NK-92 (cell line): ENCODE results near the gene EVL.
A peak's percentile ranks its signal among the peaks of the same experiment; 100 is the strongest.

Experiments
- DNase-seq: peaks from one replicate; lab custom pipeline; 2025; ENCODE audit not compliant: unreplicated experiment; lab: John Stamatoyannopoulos, UW

The EVL gene

GRCh38 chr14:100065942-100066574 is 836 bp downstream of the EVL start:
- no peak for DNase-seq

DNA sequence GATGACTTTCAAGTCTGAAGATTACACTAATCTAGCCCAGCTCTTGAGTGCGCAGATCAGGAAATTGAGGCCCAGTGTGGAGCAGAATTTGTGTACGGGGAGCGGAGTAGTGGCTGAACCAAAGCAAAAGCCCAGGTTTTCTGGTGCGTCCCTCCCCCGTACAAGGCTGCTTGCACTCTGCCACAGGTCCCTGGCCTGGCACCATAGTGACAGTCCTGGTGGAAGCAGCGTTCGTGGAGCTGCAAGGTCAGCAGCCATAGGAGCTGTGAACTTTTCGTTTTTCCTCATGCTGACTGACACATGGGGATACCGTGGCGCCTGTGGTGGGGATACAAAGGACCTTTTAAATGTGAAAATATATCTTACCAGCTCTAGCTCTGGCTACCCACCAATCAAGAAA is 1.7 kb downstream of the EVL start:
- DNase-seq: no peak

DNA sequence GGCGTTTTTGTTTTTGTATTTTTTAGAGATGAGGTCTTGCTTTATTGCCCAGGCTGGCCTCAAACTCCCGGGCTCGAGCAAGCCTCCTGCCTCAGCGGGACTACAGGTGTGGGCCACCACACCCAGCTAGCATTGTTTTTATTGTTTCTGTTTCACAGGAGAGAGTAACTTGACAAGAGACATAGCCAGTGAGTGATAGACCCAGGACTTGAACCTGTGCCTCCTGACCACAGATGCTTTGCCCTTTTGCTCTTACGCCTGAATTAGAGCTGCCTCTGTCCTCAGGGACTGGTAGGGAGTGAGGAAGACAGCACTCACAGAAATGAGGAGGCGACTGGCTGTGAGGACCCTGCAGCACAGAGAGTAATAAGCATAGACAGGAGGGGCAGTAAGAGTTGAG is 2.3 kb downstream of the EVL start:
- DNase-seq: no peak

DNA sequence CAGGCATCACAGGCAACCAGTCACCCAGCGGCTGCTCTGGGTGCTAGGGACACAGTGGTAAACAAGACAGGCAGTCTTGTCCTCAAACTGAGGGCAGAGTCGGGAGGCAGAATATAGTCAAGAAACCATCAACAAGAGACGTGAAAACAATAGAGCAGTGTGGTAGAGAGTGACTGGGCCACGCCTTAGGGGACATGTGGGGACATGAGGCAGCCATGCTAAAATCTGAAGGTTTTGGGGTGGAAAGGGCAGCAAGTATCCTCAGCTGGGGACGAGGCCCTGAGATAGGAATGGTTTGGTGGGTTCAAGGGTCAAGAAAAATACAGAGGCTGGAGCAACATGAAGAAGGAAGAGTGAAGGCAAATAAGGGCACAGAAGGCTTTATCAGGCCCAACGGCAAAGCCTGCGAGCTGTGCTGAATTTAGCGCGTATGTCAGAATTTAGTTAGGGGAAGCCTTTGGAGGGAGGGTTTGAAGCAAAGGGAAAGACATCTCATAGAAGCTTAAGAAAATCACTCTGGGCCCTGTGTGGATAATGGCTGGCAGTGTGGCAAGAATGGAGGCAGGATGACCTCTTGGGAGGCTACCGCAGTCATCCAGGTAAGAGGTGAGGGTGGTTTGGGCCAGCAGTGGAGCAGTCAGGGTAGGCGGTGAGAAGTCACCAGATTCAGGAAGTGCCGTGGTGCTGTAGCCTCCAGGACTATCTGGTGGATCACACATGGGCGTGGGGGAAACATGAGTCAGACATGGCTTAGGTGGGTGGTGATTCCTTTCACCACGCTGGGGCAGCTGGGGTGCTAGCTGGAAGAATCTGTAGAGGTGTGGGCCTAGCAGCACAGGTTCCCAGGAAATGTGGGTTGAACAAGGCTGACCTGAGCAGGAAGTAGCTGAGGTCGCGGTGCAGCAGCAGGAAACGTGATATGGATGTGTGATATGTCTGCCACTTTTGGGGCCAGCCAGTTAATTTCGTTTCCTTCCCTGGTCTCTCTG is 3.0 kb downstream of the EVL start:
- DNase-seq: peak; percentile 59

DNA sequence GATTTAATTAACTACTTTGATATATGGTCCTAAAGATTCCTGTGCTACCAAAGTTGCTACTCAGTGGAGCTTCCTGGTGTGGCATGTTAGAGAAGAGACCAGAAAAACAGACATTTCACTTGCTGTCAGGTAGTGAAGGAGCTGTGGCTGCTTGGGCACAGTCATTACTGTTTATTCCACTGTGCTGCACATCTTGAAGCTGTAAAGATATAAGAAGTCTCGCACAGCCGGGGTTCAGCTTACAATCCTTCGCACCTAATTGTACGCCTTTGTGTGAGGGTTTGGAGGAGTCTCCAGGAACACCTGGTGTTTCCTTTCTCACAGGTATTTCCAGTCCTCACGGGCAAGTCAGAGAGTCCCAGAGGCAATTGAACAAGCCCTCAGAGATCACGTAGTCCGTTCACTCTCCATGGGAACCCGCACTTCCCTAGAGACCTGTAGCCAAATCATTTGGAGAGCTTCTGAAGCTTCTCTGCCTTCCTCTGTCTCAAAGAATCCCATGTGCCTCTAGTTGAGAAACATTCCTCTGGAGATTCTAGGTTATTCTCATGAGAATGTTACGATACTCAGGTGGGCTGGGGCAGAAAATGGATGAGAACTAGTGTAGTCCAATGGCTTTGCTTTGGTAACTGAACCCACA is 4.1 kb downstream of the EVL start:
- no peak for DNase-seq

GRCh38 chr14:100070310-100070709 is 5.1 kb downstream of the EVL start:
- DNase-seq: no peak

DNA sequence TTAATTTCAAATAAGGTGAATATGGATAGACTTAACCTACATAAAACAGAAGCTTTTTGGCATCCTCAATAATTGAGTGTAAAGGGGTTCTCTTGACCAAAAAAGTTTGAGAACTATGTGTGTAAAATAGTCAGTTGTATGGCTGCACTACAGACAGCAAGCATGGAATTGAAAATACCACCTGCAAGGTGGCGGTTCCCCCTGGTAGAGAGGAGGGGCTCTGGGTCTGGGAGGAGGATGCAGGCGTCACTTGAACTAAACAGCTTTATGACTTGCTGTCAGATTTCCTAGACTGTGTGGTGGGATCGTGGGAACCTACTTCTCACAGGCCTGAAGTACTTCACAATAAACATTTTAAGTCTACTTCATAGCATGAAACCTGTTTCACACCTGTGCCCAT is 6.3 kb downstream of the EVL start:
- no peak for DNase-seq

DNA sequence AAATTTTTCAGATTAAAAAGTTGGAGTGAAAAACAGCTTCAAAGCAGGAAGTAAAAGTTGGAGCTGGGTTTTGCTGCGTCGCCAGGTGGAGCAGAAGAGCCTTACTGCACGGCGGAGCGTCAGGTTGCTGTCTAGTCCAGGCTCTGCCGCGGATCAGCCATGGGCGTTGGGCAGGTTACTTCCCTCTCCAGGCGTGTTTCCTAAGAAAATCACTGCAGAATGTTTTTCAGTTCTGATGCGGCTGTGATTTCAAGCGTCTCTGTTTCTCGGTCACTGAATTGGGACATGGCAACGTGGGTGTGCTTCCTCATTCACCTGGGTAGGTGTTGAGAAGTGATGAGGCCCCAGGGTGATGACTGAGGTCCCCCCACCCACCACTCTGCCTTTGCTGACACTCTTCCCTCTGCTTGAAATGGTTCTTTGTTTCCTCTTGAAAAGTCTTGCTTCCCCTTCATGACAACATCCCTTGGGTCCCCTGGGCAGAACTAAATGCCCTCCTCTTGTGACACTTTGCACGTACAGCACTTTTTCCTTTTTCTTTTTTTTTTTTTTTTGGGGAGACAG is 7.6 kb downstream of the EVL start:
- DNase-seq: no peak

DNA sequence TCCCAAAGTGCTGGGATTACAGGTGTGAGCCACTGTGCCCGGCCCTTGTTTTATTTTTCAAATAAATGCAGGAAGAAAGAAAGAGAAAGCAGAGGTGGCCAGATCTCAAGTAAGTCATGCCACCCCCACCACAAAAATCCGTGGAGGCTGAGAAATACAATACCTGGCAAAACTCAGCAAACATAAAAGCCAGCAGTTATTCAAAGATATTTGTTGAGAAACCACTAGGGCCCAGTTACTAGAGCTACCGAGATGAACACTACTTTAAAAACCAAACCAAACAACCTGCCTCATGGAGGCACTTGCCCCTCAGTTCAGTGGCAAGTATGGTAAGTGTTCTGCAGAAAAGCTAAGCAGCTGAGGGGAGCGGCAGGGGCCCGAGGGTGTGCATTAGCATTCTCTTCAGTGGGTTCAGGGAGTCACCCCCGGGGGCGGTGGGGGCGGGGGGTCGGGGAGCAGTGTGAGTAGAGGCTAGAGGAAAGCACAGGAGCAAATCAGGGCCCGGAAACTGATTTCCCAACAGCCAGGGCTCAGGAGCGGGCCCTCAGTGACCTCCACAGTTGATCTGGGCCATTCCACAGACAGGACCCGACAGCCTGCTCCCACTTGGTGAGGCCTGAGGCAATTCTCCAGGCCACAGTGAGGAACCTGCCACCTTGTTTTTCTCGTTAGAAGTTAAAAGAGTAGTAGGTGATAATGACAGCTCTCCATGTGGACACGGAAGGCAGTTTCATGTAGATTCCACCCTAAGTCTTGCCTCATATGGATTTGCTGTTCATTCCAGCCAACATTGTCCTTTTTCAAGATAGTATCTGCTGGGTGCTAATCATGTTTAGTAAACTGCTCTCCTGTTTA is 8.6 kb downstream of the EVL start:
- DNase-seq: no peak

DNA sequence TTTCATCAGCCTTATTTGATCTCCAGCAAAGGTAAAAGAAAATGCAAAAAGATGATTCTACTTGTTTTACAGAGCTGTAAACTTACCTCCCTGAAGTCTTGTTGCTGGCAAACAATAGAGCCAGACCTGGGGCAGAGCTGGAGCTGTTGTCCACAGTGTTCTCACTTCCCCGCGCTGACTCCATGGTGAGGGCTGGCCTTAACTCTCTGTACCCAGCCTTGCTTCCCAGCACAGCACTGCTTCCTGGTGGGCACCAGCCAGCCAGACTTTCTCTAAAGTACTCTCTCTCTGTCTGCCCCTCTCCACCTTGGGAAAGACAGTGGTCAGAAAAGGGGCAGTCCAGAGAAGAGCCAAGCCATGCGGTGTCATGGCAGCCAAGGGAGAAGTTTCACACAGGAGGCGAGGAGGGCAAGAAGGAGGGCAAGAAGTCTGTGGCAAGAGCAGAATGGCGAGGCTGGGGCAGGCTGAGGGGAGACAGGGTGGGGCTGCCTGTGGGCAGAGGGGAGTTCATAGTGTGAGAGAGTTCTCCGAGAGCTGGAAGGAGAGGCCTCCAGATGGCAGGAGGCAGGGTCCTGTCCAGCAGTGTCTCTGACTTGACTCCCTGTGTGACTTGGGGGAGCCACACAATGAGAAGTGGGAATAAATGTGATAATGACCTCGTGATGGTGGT is 9.3 kb downstream of the EVL start:
- no peak for DNase-seq

DNA sequence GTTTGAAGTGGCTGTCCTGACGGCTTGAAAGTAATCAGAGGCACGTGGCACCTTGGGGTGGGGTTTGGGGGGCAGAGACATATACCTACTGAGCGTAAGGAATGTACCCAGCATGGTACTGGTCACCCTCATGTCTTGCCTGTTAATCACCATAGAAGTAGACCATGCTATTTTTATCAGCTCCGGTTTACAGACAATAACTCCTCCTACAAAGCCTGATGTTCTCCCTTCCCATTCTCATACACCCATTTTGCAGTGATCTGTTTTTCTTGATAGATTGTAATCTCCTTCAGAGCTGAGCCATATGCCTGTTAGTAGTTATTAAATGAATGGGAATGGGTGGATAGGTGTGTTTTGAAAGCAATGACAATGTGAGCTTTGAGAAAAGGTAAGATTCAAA is 10.5 kb downstream of the EVL start:
- DNase-seq: no peak

GRCh38 chr14:100076133-100076532 is 10.9 kb downstream of the EVL start:
- no peak for DNase-seq

- DNase-seq: no peak
These were observed 11.4 kb downstream of the EVL start for GRCh38 chr14:100076606-100077005.

- DNase-seq: no peak
These were observed 12.2 kb downstream of the EVL start for GRCh38 chr14:100077441-100077840.

DNA sequence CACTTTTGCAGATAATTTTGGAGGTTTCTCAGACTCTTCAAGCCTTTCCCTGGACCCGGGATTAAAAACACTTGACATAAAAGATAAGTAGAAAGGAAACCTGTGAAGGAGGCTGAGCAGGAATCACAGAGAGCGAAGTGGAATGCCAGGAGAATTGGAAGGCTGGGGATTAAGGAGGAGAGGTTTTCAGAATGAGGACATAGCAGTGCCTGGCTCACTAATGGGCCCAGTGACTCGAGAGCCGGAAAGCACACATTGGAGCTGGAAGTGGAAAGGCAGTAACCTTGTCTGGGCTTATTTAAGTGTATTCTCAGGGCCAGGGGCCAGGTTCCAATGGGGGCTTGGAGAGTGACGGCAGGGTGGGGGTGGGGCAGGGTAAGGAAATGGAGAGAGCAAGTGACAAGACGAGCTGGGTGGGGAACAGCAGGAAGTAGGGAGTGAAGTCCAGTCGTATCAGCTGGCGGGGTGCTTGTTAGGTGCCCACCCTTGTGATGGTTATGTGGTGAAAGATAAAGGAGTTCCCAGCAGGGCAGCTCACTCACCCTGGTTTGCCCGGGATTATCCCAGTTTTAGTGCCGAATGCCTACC is 13.1 kb downstream of the EVL start:
- DNase-seq: no peak

GRCh38 chr14:100078997-100079725 is 13.9 kb downstream of the EVL start:
- DNase-seq: peak; percentile 49

- DNase-seq: no peak
These were observed 14.4 kb downstream of the EVL start for GRCh38 chr14:100079726-100080005.

DNA sequence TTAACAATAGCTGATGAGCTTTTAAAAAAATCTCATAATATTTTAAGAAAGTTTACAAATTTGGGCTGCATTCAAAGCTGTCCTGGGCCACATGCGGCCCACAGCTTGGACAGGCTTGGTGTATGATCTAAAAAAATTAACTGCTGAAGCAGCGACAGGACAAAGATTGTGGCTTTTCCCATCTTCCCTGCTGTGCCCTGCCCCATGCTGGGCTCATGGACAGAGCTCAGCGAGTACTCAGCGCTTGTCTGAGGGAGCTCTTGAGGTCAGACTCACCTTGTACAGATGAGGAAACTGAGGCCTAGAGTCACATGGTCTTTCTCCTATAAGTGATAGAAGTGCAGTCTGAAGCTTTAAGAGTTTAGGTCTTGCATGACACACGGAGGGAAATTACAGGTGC is 15.0 kb downstream of the EVL start:
- no peak for DNase-seq

GRCh38 chr14:100081997-100082625 is 16.9 kb downstream of the EVL start:
- no peak for DNase-seq
